GM10847 (cell line): ENCODE measurements around the gene FAM171A2.

ENCODE experiments used
- POLR2A ChIP-seq: IDR thresholded peaks from 2 replicates; pipeline ENCODE4 v1.6.1; 2011; ENCODE audit not compliant: insufficient read length; ENCODE audit errors: extremely low read depth

Gene FAM171A2

DNA sequence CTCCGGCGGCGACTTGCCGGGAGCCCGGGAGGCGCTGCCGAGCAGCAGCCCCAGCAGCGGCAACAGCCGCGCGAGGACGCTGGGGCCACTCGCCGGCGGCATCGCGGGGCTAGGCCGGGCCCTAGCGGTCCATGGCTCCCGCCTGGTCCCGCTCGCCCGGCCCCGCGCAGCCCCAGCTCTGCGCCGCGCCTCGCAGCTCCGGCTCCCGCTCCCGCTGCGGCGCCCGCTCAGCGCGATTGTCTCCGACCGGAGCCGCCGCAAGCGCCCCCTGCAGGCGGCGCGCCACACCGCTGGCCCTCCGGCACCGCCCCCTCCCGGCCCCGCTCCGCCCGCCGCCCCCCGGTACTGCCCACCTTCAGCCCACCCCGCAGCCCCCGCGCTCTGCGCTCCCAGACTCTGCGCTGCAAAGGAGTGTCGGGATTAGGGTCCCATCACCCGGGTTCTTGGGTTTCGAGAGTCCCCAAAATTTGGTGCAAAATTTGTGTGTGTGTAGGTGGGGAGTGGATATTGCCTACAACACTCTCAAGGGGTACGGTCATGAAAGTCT lies at the start of gene FAM171A2:
FAM171A2 (minus strand) TSS at position 241 of the 547 bp plus-strand sequence; CDS start at position 102, 139 bp downstream.
- no peak for TF ChIP-seq POLR2A

DNA sequence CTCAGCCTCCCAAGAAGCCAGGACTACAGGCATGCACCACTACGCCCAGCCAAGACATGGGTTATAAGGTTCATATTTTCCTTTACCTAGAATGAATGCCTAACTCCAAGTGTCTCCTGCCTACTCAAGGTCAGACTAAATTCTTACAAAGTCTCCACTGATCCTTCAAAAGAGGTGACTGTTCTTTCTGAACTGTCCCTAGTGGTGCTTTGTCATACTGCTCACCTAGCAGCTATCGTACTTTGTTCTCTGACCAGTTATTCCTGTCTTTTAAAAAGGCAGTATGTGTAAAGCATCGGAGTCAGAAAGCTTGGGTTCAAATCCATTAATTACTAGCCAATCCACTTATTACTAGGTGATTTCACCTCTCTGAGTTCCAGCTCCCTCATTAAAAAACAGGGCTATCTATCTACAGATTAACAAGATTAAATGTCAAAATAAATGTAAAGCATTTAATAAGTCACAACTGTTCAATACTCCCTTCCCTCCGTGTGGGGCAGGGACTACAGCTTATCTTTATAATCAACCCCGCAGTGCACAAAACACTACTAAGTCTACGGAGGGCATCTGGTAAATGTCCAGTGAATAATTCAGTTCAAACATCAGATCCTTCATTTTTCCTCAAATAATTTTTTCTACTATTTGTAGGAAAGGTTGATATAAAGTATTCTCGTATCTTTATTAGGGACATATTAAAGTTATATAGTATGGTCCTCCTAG lies 45.8 kb upstream of the FAM171A2 start:
- TF ChIP-seq POLR2A = no peak

DNA sequence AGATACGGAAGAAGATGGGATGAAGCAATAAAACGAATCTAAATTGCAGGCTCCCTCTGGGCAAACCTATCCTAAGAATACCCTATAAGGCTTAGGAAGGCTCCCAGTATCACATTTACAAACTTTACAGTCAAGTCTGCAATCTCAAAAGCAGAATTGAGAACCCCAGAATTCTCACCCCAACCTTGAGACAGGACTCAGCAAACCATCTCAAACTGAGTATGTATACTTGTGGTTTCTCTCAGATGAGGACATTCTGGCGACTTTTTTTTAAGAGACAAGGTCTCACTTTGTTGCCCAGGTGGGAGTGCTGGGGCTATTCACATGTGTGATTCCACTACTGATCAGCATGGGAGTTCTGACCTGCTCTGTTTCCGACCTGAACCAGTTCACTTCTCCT lies 45.1 kb upstream of the FAM171A2 start:
- no peak for TF ChIP-seq POLR2A

DNA sequence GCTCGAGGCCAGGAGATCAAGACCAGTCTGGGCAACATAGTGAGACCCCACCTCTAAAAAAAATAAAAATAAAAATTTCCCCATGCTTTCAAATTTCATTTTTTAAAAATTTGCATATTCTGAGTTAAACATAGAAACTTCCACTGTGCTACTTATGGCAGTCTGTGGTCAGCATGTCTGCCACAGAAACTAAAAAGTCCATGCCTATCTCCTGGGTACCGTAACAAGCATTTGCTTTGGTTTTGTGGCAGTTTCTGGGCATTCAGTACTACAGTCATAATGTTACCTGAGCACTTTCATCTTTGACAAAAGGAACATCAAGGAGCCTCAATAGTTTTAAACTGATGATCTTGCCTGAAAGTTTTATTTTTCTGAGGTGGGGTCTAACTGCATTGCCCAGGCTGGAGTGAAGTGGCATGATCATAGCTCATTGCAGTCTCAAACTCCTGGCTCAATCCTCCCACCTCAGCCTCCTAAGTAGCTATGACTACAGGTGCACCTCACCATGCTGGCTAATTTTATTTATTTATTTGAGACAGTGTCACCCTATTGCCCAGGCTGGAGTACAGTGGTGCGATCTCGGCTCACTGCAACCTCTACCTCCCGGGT lies 39.0 kb upstream of the FAM171A2 start:
- TF ChIP-seq POLR2A = no peak

DNA sequence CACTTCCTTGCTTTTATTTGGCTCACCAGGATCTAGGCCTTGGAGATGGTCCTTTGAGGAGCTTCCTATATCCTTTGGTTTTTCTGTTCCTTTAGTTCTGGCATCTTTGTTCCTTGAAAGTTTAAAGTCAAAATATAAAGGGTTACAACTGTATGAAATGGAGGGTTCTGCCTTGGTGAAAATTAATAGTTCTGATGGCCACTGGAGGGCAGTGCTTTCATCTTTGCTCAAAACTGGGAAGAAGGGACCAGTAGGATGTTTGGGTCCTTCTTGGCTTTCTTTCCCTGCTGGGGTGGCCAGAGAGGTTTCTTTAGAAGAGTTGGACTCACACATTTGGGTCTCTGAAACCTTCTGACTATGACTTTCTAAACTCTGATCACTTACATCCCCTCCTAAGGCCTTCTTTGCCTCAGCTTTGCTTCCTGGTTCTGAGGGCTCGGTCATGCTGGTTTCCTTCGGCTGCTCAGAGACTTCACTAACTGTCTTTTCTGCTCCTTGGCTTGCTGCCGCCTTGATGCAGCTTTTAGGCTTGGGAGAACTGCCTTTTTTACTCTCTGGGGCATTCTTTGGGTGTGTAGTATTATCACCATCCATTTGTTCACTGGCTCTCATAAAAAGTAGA lies 36.7 kb upstream of the FAM171A2 start:
- no peak for TF ChIP-seq POLR2A

DNA sequence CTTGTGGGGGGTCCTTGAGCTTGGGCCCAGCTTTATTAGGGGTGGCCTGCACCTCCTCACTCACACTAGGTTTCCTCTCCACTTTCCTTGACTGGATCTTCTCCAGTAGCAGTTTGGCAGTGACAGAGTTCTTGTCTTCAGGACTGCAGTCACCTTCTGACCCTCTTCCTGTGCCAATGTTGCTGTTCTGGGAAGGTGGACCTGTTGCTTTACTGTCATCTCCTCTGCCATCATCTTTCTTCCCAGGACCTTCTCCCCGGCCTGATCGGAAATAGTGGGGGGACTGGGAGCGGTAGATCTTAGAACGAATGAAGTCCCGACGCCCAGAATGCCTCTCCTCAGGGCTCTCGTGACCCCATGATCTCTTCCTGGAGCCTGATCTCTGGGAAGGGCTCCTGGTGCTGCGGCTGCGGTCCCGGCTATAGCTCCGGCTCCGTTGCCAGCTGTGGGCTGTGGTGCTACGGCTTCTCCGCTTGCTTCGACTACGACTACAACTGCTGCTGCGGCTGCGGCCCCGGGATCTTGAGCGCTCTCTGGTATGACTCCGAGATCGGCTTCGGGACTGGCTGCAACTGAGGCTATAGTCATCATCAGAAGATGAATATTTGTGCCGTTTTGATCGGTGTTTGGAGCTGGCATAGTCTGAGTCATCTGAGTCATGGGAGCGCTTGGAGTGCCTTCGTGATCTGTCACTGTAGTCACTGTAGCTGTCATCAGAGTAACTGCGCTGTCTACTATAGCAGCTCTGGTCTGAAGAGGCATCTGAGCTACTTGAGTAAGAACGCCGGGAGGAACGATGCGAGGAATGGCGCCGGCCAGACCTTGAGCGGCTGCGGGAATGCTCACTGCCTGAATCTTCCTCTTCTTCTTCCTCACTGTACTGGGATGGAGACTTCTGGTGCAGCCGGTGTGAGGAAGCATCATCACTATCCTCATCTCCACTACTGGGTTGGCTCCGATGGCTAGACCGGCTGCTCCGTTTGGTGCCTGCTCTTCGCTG lies 35.3 kb upstream of the FAM171A2 start:
- TF ChIP-seq POLR2A = no peak

DNA sequence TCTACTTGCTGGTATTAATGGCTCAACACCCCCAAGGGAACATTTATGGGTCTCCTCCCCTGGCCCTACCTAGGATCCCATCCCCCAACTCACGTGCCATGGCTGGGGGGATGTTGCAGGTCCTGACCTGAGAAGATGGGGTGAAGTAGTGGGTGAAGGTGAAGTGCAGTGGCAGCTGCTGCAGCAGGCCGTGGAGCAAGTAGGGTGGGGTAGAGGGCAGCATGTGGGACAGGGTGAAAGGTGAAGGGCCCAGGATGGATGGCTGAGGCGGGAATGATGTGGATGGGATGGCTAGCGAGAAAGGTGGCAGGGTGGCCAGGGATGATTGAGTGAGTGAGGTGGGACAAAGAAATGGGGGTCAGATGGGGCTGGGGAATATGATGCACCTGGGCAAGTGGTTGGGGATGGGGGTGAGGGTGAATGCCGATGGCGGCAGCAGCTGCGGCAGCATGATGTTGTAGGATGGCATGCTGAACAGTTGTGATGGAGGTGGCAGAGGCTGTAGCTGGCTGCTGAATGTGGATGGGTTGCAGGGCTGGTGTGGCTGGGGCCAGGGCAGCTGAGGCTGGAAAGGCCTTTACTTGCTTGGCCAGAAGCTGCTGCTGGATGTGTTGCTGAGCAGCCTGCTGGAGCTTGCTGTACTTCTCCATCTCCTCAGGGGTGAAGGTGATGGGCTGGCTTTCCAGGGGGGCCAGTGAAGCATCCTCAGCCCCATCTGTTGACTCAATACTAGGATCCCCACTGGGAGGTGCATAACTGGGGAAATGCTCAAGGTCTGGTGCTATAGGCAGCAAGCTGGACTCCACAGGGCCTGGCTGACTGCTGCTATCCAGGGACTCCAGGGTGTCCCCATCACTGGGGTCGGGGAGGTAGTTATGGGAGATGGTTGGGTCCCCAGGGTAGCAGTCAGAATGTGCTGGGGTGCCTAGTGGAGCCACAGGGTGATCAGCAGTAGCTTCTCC lies 34.1 kb upstream of the FAM171A2 start:
- no peak for TF ChIP-seq POLR2A

DNA sequence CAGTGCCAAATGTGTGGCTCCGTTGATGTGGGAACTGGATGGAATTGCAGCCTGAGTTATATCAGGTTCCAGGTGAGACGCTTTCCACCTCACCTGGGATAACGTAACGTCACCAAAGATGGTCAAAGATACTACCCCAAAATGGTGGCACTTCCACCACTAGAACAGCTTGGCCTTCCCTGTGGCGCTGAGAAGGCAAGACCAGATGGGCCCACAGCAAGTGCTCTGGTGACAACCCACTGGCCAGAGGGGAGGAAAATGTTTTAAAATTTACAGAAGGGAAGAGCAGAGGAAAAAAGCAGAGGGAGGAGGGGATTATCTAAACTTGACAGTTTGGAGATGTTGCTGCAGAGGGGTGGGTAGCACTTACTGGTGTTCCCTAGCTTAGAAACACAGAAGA lies 33.3 kb upstream of the FAM171A2 start:
- no peak for TF ChIP-seq POLR2A

DNA sequence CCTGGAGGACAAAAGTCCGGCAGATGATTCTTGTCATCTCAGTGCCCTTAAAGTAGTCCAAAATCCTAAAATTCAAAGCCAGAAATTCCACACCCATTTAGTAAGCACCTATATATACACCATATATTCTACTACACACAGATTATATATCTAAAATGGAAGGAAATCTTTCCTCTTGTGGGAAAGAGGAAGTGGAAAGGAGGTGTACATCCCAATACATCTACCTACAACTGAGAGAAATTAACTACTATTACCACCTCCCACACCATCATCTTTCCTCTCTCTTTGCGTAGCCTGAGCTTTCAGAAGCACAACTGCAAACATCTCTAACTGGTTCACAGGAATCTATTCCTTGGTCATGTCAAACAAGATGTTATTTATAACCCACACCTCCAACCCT lies 31.2 kb upstream of the FAM171A2 start:
- TF ChIP-seq POLR2A = no peak

DNA sequence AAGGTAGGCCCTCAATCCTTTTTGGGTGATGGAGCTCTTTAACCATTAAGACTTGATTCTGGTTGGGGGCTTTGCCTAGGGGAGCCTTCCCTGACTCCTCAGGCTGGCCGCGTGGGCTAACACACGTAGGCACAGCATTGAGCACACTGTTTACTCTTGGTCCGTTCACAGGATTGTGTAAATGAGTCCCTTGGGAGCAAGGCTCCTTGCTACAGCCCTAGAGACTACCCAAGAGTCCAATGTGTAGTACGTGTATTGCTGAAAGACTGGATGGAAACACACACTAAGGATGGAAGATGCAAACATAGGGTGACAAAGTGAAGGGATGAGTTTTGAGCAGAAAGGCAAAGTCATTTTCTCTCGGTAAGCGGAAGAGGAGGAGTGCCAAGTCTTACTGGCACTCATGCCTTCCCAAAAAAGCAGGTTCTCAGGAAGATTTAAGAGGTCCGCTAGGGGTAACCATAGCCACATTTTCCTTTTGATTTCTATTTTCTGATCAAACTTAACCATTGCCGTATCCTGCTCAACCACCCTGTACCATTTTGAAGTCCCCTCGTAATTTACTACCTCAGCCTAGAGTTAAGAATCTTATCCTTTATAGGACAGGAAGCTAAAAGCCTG lies 26.7 kb upstream of the FAM171A2 start:
- no peak for TF ChIP-seq POLR2A

DNA sequence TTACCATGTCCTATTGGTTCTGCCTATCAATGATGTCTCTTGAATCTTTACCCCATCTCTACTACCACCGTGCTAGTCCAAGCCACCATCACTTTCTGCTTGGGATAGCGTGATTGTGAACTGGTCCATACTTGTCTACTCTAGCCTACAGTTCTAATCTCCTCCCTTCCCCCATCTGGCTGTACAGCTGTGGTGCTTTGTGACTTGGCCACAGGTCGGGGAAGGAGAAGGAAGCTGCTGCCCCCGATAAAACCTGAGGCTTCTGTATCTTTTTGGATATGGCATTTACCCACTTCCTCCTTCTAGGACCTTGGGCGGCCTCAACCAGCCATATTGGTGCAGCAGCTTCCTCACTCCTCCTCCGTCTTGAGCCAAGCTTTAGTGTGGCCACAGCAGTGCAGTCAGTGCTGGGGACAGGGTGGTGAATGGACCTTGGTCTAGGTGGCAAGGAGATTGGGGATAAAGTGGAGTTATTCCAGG lies 26.1 kb upstream of the FAM171A2 start:
- no peak for TF ChIP-seq POLR2A

DNA sequence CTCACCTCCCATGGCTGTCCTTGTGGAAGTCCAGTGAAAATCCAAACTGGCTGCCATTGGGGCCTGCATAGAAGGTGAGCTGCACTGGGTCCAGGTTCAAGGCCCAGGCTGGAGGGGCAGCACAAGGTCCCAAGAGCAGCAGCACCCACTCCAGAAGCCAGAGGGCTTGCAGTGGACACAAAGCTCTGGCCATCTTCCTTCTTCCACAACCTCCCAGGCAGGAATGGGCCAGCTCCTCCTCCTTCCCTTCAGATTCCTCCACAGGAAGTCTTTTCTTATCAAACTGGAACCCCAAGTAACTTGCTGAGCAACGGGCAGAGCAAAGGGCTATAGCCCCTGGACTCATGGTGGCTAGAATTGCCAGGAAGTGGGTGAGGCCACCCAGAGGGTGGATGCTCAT lies 25.6 kb upstream of the FAM171A2 start, which contains the start of gene ITGA2B:
ITGA2B (minus strand) TSS at position 369 of the 400 bp plus-strand sequence; CDS start at position 193, 176 bp downstream.
- no peak for TF ChIP-seq POLR2A

DNA sequence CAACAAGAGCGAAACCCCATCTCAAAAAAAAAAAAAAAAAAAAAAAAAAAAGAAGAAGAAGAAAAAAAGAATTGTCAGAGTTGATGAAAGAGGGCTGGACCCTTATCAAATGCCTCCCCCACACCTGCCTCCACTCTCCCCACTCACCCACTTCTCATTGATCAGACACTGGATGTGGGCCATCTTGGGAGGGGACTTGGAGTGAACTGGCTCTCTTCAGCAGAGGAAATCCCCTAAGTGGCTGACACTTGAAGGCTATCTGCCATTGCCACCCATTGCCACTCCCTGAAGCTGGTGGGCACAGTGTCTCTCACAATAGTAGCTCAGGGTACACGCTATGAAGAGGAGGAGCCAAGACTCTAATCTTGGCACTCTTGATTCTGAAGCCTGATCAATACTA lies 24.2 kb upstream of the FAM171A2 start:
- TF ChIP-seq POLR2A = no peak
